ENCODE data around the gene LEMD2. TPM values are rescaled to one million over a fixed set of nuclear protein-coding genes. Genes with fewer than 3 reads are reported as not detected.

The LEMD2 gene
- polyA plus RNA-seq, 3 donors: 11.4 to 59.5 (median 13.8) TPM

GRCh38 chr6:33823806-33824205 is 34.9 kb upstream of the LEMD2 start:
- Histone ChIP-seq H3K79me2 (ENCODE audit: insufficient read depth, low read length) (no peaks in the 10 kb centered on the region), H3K36me3 (replicated peaks in 1 of 2; ENCODE audit: control insufficient read depth in 1 of 2, insufficient read depth in 2 of 2, low read length in 2 of 2) (no peaks in the 10 kb centered on the region), H3K4me2 (replicated peaks; ENCODE audit: extremely low read depth, low read length, poor library complexity, severe bottlenecking) (no peak overlapping the region), H3K4me3 (replicated peaks in 1 of 3; ENCODE audit: low read depth in 2 of 3, low read length in 3 of 3) (no peak overlapping the region), H3K9ac (ENCODE audit: insufficient read depth, low read length, poor library complexity, severe bottlenecking) (no peak overlapping the region), H3K4me1 (ENCODE audit: control insufficient read depth in 1 of 2, insufficient read depth in 2 of 2, low read length in 2 of 2) (no peaks in the 10 kb centered on the region), H3K27me3 (ENCODE audit: control insufficient read depth in 2 of 2, insufficient read depth in 2 of 2, low read length in 2 of 2) (peaks cover 0 to 3% of the 10 kb centered on the region in 2 donors), H4K20me1 (ENCODE audit: insufficient read depth, low read length) (no peaks in the 10 kb centered on the region), H2AFZ (ENCODE audit: insufficient read depth, low read depth, low read length, poor library complexity, severe bottlenecking) (no peak overlapping the region), H3K9me3 (replicated peaks in 1 of 2; ENCODE audit: control insufficient read depth in 1 of 2, insufficient read depth in 1 of 2, low read length in 2 of 2) (no peaks in the 10 kb centered on the region), H3K27ac (ENCODE audit: low read depth in 1 of 2, low read length in 2 of 2) (no peak overlapping the region)
- no CpG with 5 or more reads among the region's 2 CpGs for WGBS (ENCODE audit: insufficient coverage)
- H3K27me3 Mint-ChIP-seq (ENCODE audit: low read depth in 3 of 3): peaks cover 5 to 12% (median 9%) of the 10 kb centered on the region in 3 donors
- H3K27ac Mint-ChIP-seq: no peak overlapping the region
- intact Hi-C loops (cut with micrococcal nuclease): no loop called here
- no peaks in the 10 kb centered on the region for H3K9me3 Mint-ChIP-seq
- no peak overlapping the region for H3K4me3 Mint-ChIP-seq
- H3K4me1 Mint-ChIP-seq: peaks cover 3% of the 10 kb centered on the region
- TF ChIP-seq, protein P1, sequence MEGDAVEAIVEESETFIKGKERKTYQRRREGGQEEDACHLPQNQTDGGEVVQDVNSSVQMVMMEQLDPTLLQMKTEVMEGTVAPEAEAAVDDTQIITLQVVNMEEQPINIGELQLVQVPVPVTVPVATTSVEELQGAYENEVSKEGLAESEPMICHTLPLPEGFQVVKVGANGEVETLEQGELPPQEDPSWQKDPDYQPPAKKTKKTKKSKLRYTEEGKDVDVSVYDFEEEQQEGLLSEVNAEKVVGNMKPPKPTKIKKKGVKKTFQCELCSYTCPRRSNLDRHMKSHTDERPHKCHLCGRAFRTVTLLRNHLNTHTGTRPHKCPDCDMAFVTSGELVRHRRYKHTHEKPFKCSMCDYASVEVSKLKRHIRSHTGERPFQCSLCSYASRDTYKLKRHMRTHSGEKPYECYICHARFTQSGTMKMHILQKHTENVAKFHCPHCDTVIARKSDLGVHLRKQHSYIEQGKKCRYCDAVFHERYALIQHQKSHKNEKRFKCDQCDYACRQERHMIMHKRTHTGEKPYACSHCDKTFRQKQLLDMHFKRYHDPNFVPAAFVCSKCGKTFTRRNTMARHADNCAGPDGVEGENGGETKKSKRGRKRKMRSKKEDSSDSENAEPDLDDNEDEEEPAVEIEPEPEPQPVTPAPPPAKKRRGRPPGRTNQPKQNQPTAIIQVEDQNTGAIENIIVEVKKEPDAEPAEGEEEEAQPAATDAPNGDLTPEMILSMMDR (IDR thresholded peaks at IDR 0.05): no peak
- H3K36me3 Mint-ChIP-seq: no peaks in the 10 kb centered on the region
- no peak for DNase-seq

DNA sequence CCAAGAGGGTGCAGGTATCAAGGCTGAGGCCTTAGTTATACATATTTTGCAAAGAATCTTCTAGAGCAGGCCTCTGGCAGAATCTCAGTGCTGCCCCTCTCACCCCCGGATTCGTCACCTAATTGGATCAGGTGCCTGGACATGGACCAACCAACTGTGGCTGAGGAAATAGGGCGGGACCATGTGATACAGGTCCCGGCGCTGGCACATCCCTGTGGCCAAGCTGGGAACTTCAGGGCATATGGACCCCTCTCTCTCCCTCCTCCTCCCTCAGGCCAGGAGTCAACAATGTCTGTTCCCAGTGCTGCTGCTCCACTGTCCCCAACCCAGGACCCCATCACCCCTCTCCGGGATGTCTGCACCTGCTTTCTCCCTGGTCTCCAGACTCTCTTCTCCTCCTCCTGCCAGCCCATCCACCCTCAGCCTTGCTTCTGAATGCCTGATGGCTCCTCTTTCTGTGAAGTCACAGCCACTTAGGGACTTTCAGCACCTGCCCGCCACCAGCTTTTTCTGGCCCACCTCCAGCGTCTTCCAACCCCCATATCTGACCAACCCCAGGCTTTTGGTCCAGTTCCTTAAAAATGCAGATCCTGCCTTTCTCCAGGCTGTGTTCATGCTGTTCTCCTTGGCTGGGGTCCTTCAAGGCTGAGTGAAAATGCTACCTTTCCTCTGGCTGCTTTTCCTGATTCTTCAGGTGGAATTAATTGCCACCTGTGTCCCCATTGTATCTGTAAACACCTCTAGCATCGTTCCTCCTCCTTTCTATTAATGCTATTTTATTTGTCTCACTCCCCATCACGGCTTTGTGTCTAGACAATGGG is 33.9 kb upstream of the LEMD2 start:
- H3K27me3 Mint-ChIP-seq (ENCODE audit: low read depth in 3 of 3): peaks cover 4 to 14% (median 7%) of the 10 kb centered on the region in 3 donors
- H3K9me3 Mint-ChIP-seq: no peaks in the 10 kb centered on the region
- no peaks in the 10 kb centered on the region for H3K79me2 ChIP-seq (ENCODE audit: insufficient read depth, low read length)

More for the DNA sequence above, 33.9 kb upstream of the LEMD2 start:
- Mint-ChIP-seq H3K36me3 (no peaks in the 10 kb centered on the region), H3K4me1 (peaks cover 3% of the 10 kb centered on the region), H3K4me3 (no peak overlapping the region), H3K27ac (no peak overlapping the region)
- no peak overlapping the region for H3K9ac ChIP-seq (ENCODE audit: insufficient read depth, low read length, poor library complexity, severe bottlenecking)
- no peak overlapping the region for H3K4me2 ChIP-seq (replicated peaks; ENCODE audit: extremely low read depth, low read length, poor library complexity, severe bottlenecking)
- H3K27ac ChIP-seq (ENCODE audit: low read depth in 1 of 2, low read length in 2 of 2): no peak overlapping the region
- H4K20me1 ChIP-seq (ENCODE audit: insufficient read depth, low read length): no peaks in the 10 kb centered on the region
- H3K9me3 ChIP-seq (replicated peaks in 1 of 2; ENCODE audit: control insufficient read depth in 1 of 2, insufficient read depth in 1 of 2, low read length in 2 of 2): no peaks in the 10 kb centered on the region
- peaks cover 0 to 3% of the 10 kb centered on the region in 2 donors for H3K27me3 ChIP-seq (ENCODE audit: control insufficient read depth in 2 of 2, insufficient read depth in 2 of 2, low read length in 2 of 2)
- H2AFZ ChIP-seq (ENCODE audit: insufficient read depth, low read depth, low read length, poor library complexity, severe bottlenecking): no peak overlapping the region
- H3K4me1 ChIP-seq (ENCODE audit: control insufficient read depth in 1 of 2, insufficient read depth in 2 of 2, low read length in 2 of 2): no peaks in the 10 kb centered on the region
- no peak overlapping the region for H3K4me3 ChIP-seq (replicated peaks in 1 of 3; ENCODE audit: low read depth in 2 of 3, low read length in 3 of 3)
- no peaks in the 10 kb centered on the region for H3K36me3 ChIP-seq (replicated peaks in 1 of 2; ENCODE audit: control insufficient read depth in 1 of 2, insufficient read depth in 2 of 2, low read length in 2 of 2)
- intact Hi-C loops (cut with micrococcal nuclease): no loop called here
- 86% methylated on average over 8 of the region's 10 CpGs for WGBS (ENCODE audit: insufficient coverage)
- no peak for DNase-seq
- TF ChIP-seq, protein P1 (IDR thresholded peaks at IDR 0.05): no peak

Data from CD14-positive monocyte (primary cell).